Jurkat, Clone E6-1 (cell line): Measurements from ENCODE around the gene LMO7.

ENCODE experiments used
- DNase-seq: peaks from one replicate; pipeline ENCODE4 v3.0.0-alpha.2; 2011; ENCODE audit warnings: low read depth, low spot score
- H3K4me3 ChIP-seq: 2 replicates; pipeline ENCODE4 v1.5.1; 2011; ENCODE audit warnings: mild to moderate bottlenecking, low read length, control low read depth, moderate library complexity

Gene LMO7

DNA sequence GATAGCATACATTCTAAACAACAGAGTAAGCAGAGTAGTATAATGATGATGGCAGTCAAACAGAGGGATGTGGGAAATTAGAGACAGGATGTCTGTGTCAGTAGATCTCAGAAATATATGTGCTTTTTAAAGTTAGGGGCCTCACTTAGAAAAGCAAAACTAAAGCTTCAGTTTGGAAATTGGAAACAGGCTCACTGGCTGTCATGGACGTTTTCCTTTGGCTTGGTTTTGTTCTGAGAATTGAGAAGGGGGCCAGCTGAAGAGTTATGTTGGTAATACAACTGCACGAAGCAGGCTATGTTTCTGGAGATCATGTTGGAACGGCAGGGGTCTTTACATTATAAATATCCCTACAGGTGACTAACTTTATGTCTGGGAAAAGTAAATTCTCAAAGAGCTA, 261.3 kb downstream of the LMO7 start:
- DNase-seq = no peak
- no peak overlapping the region for H3K4me3 ChIP-seq

DNA sequence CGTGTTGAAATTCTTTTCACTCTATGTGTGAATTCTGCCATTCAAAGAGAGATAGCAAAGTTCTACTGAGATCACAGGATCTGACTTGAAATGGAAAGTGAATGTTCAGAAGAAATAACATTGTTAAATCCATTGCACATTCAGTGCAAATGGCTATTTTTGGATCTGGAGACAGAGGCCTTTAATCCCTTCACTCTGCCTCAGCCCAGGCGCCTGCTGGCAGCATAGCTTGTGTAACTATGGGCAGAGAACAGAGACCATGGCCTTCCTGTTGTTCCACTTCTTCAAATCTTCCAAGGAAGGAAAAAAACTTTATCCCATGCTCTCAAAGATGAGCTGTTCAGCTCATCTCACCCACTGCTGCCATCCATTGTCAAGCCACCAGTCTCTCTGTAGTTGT, 265.4 kb downstream of the LMO7 start:
- DNase-seq = no peak
- no peak overlapping the region for H3K4me3 ChIP-seq

DNA sequence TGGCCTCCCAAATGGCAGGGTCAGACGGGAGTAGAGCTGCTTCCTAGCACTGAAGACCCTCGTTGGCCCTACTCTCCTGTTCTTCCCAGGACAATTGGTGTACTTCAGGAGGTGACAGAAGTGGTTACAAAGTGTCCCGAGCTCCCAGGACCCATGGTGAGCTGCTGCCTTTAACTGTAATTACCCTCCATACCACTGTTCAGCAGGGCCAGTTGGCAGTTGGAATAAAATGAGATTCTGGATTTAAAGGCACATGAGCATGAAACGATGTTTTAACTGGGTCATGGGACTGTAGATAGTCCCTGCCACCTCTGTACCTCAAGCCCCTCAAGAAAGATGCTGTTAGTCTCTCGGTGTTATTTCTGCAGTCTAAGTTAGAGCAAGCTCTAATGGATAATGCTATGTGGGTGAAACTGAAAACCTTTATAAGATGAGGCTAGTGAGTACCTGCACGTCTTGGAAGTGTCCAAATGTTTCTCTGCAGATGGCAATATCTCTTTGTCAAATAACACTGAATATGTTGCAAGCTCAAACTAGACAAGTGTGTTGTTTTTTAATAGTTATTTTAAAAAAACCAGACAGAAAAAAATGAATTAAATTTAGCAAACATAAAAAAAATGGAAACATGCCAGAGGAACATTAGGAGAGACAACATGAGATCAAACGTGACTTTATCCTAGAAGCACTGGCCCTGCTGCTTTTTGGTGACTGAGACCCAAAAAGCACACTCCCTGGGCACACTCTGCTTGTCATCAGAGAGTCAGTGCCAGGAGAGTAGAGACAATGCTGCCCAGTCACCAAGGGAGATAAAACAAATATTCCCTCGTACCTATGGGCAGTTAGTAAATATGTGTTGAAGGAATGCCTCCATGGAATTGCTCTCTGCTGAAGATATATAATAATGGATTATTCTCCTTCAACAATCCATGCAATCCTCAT, 266.3 kb downstream of the LMO7 start:
- no peak overlapping the region for H3K4me3 ChIP-seq
- DNase-seq = no peak

DNA sequence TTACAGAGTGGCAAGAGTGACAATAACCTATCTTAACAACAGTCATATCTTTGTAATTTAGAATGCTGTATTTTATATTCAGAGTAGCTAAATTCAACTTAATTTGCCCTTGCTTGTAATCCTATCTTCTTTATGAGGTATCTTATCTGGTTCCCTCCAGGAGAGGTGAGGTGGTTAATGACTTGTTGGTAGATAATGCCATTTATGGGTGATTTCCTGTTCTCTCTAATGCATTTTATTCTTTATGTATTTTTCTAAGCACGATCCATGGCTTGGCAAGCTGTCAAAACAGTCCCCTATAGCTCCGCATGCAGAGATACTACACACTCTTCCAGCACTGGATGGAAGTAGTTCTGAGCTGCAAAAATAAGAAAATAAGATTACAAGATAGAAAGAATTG, 267.9 kb downstream of the LMO7 start:
- DNase-seq = no peak
- H3K4me3 ChIP-seq = no peak overlapping the region

DNA sequence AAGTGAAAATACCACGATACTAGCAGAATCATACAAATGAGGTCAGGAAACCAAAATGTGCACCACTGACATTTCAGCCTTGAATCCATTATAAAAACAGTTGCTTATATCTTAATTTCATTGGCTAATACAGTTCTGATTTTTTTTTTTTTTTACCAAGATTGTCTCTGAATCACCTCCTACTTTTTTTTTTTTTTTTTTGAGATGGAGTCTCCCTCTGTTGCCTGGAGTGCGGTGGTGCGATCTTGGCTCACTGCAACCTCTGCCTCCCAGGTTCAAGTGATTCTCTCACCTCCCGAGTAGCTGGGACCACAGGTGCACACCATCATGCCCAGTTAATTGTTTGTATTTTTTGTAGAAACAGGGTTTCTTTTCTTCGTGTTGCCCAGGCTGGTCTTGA, 270.2 kb downstream of the LMO7 start:
- H3K4me3 ChIP-seq = no peak overlapping the region
- no peak for DNase-seq

GRCh38 chr13:75907044-75907443, 270.9 kb downstream of the LMO7 start:
- no peak for DNase-seq
- no peak overlapping the region for H3K4me3 ChIP-seq

GRCh38 chr13:75908141-75908540, 272.0 kb downstream of the LMO7 start:
- H3K4me3 ChIP-seq = no peak overlapping the region
- no peak for DNase-seq
